HCEC 1CT (cell line): ENCODE measurements around the gene GLYATL1B.
"Not testable (repeated sequence)": the region's sequence is repeated elsewhere in the genome, so short reads cannot be mapped to it uniquely, and the experiment has no call there.

ENCODE experiments used
- DNase-seq: peaks from one replicate; pipeline ENCODE4 v3.0.0-alpha.2; 2017

The GLYATL1B gene

GRCh38 chr11:59086007-59086406 lies at the start of gene GLYATL1B:
TSS of gene GLYATL1B (plus strand) at chr11:59086307. CDS start at chr11:59086307, 0 bp downstream.
- DNase-seq = not testable (repeated sequence)

GRCh38 chr11:59036542-59036941 lies 49.6 kb upstream of the GLYATL1B start:
- not testable (repeated sequence) for DNase-seq

GRCh38 chr11:59037434-59037833 lies 48.7 kb upstream of the GLYATL1B start:
- DNase-seq = not testable (repeated sequence)

- DNase-seq = no peak
Observed at GRCh38 chr11:59040607-59041006, 45.5 kb upstream of the GLYATL1B start.

GRCh38 chr11:59051383-59051782 lies 34.7 kb upstream of the GLYATL1B start:
- not testable (repeated sequence) for DNase-seq

- DNase-seq = not testable (repeated sequence)
Observed at GRCh38 chr11:59052355-59052754, 33.8 kb upstream of the GLYATL1B start.

- DNase-seq = peak; percentile 23
Observed at GRCh38 chr11:59053387-59053786, 32.7 kb upstream of the GLYATL1B start.

- DNase-seq = peak; percentile 83
Observed at GRCh38 chr11:59058120-59059033, 27.7 kb upstream of the GLYATL1B start.

GRCh38 chr11:59060096-59060495 lies 26.0 kb upstream of the GLYATL1B start:
- DNase-seq = not testable (repeated sequence)

GRCh38 chr11:59062602-59063529 lies 23.2 kb upstream of the GLYATL1B start:
- no peak for DNase-seq

- DNase-seq = not testable (repeated sequence)
Observed at GRCh38 chr11:59063996-59064727, 21.9 kb upstream of the GLYATL1B start.

GRCh38 chr11:59069087-59069486 lies 17.0 kb upstream of the GLYATL1B start:
- peak; percentile 31 for DNase-seq

GRCh38 chr11:59076876-59077571 lies 9.1 kb upstream of the GLYATL1B start:
- DNase-seq = no peak

- no peak for DNase-seq
Observed at GRCh38 chr11:59078435-59078834, 7.7 kb upstream of the GLYATL1B start.

- DNase-seq = no peak
Observed at GRCh38 chr11:59079086-59079485, 7.0 kb upstream of the GLYATL1B start.

GRCh38 chr11:59080421-59080820 lies 5.7 kb upstream of the GLYATL1B start:
- not testable (repeated sequence) for DNase-seq

- not testable (repeated sequence) for DNase-seq
Observed at GRCh38 chr11:59081430-59082020, 4.6 kb upstream of the GLYATL1B start.

GRCh38 chr11:59088162-59088561 lies 2.1 kb downstream of the GLYATL1B start:
- DNase-seq = no peak

GRCh38 chr11:59093576-59093975 lies 7.5 kb downstream of the GLYATL1B start:
- DNase-seq = not testable (repeated sequence)

- DNase-seq = not testable (repeated sequence)
Observed at GRCh38 chr11:59095225-59095624, 9.1 kb downstream of the GLYATL1B start.

- DNase-seq = not testable (repeated sequence)
Observed at GRCh38 chr11:59095972-59096575, 10.0 kb downstream of the GLYATL1B start.
